HCT116 (cell line): ENCODE results near the gene PROS1. TPM values are rescaled to one million over a fixed set of nuclear protein-coding genes. Genes with fewer than 3 reads are reported as not detected.
"Not testable (repeated sequence)": the region's sequence is repeated elsewhere in the genome, so short reads cannot be mapped to it uniquely, and the experiment has no call there.

Experiments
- ATAC-seq: fragments of 200-7000 bp; cut with Tn5 transposase; 2 replicates; pipeline ENCODE4 v1.9.1; 2020; ENCODE audit warnings: mild to moderate bottlenecking, moderate library complexity
- BruUV-seq: library from RNA; stranded (reverse); fragments of 400-500 nt; replicated peaks from 2 replicates; lab custom pipeline; 2021; lab: Mats Ljungman, UMichigan
- CTCF ChIA-PET: fragments of 300-600 bp; sonication (Branson Sonifier 250); formaldehyde crosslinking; loops from one replicate; lab custom pipeline; 2021; ENCODE audit warnings: antibody characterized with exemption; lab: Charles Lee
- POLR2A ChIA-PET: fragments of 300-600, 350-600 bp; sonication (Branson Sonifier 250); formaldehyde crosslinking; loops from one replicate; lab custom pipeline; 2021; ENCODE audit warnings: antibody characterized with exemption; lab: Charles Lee
- RAD21 ChIA-PET, 2 experiments: fragments of 300-600 bp; sonication (Branson Sonifier 250); formaldehyde crosslinking; loops; one replicate each; lab custom pipeline; 2023; ENCODE audit warnings: low total read pairs in 2 of 2; ENCODE audit not compliant: uncharacterized antibody in 2 of 2, unreplicated experiment in 2 of 2, low non-redundant PET in 1 of 2; lab: Charles Lee
- DNase-seq: peaks from one replicate; pipeline ENCODE4 v3.0.0-alpha.2; 2010; ENCODE audit warnings: low read depth, low spot score
- H2AFZ ChIP-seq: fragments of 200-600 bp; shearing (Covaris generic), sonication (generic); 2 replicates; pipeline ENCODE4 v1.6.1; 2017; ENCODE audit warnings: low read depth, mixed run types, mixed read lengths, antibody characterized with exemption, low read length; ENCODE audit not compliant: poor library complexity, severe bottlenecking
- H3K27ac ChIP-seq: 2 replicates; pipeline ENCODE4 v1.5.1; 2012; ENCODE audit warnings: low read depth, low read length
- H3K27me3 ChIP-seq: fragments of 200-600 bp; sonication (generic); 2 replicates; pipeline ENCODE4 v1.6.1; 2016; ENCODE audit warnings: mixed run types, low read length, mixed read lengths; ENCODE audit not compliant: insufficient read depth
- H3K36me3 ChIP-seq, 2 experiments: fragments of 200-500 bp in 1 of 2; fragments of 200-600 bp in 1 of 2; sonication (Bioruptor generic) in 1 of 2; sonication (generic) in 1 of 2; 2 replicates each; pipeline versions ENCODE4 v1.5.1 to v1.6.1; 2014 to 2016; ENCODE audit warnings: low read length in 2 of 2, inconsistent platforms in 1 of 2, mixed read lengths in 1 of 2, mixed run types in 1 of 2; ENCODE audit not compliant: insufficient read depth in 2 of 2, control insufficient read depth in 1 of 2
- H3K4me1 ChIP-seq, 2 experiments: fragments of 200-600 bp in 1 of 2; sonication (generic) in 1 of 2; 2 replicates each; pipeline versions ENCODE4 v1.5.1 to v1.6.1; 2012 to 2017; ENCODE audit warnings: low read length in 2 of 2, inconsistent platforms in 1 of 2, mild to moderate bottlenecking in 1 of 2, mixed read lengths in 1 of 2, mixed run types in 1 of 2, moderate library complexity in 1 of 2; ENCODE audit not compliant: insufficient read depth in 2 of 2, control insufficient read depth in 1 of 2
- H3K4me2 ChIP-seq: fragments of 200-600 bp; sonication (generic); 2 replicates; pipeline ENCODE4 v1.6.1; 2017; ENCODE audit warnings: mixed run types, low read length, mixed read lengths
- H3K4me3 ChIP-seq, 2 experiments: fragments of 200-600 bp in 1 of 2; sonication (generic) in 1 of 2; replicated peaks in 1 of 2; 2 replicates each; pipeline ENCODE4 v1.5.1; 2011 to 2016; ENCODE audit warnings: low read length in 2 of 2, control low read depth in 1 of 2, low read depth in 1 of 2, mild to moderate bottlenecking in 1 of 2, mixed read lengths in 1 of 2, mixed run types in 1 of 2
- H3K79me2 ChIP-seq: fragments of 200-600 bp; sonication (generic); 2 replicates; pipeline ENCODE4 v1.6.1; 2017; ENCODE audit warnings: mild to moderate bottlenecking, mixed run types, low read length, moderate library complexity, mixed read lengths; ENCODE audit not compliant: insufficient read depth
- H3K9ac ChIP-seq: fragments of 200-600 bp; sonication (generic); 2 replicates; pipeline ENCODE4 v1.6.1; 2016; ENCODE audit warnings: low read length, mixed read lengths
- H3K9me2 ChIP-seq: fragments of 200-600 bp; sonication (generic), shearing (Covaris generic); 2 replicates; pipeline ENCODE4 v1.6.1; 2017; ENCODE audit warnings: mixed run types, mild to moderate bottlenecking, moderate library complexity; ENCODE audit not compliant: insufficient read depth
- H3K9me3 ChIP-seq, 2 experiments: fragments of 200-500 bp in 1 of 2; fragments of 200-600 bp in 1 of 2; sonication (Bioruptor generic) in 1 of 2; sonication (generic) in 1 of 2; 2 replicates each; pipeline ENCODE4 v1.6.1; 2014 to 2017; ENCODE audit warnings: low read length in 2 of 2, mixed read lengths in 2 of 2, inconsistent platforms in 1 of 2, low read depth in 1 of 2, mild to moderate bottlenecking in 1 of 2, mixed run types in 1 of 2, moderate library complexity in 1 of 2; ENCODE audit not compliant: control insufficient read depth in 1 of 2, insufficient read depth in 1 of 2
- H4K20me1 ChIP-seq: fragments of 200-600 bp; sonication (generic), shearing (Covaris generic); 2 replicates; pipeline ENCODE4 v1.6.1; 2017; ENCODE audit warnings: mixed run types, mild to moderate bottlenecking, moderate library complexity; ENCODE audit not compliant: insufficient read depth
- EGR1 ChIP-seq: IDR thresholded peaks from 2 replicates; pipeline ENCODE4 v1.6.1; 2012; ENCODE audit warnings: low read depth
- JUND ChIP-seq: IDR thresholded peaks from 2 replicates; pipeline ENCODE4 v1.6.1; 2012
- POLR2A ChIP-seq: IDR thresholded peaks from 2 replicates; pipeline ENCODE4 v1.7.0; 2011; ENCODE audit warnings: borderline replicate concordance; ENCODE audit not compliant: insufficient read depth, insufficient read length; ENCODE audit errors: extremely low read depth
- SIN3A ChIP-seq: IDR thresholded peaks from 2 replicates; pipeline ENCODE4 v1.6.1; 2012; ENCODE audit warnings: low read depth
- intact Hi-C: fragments of 100-400 bp; cut with micrococcal nuclease; formaldehyde crosslinking; loops from 2 replicates; pipeline ENCODE4 v1.10.0; 2022
- total RNA-seq: library from RNA; stranded (reverse); gene quantifications from one replicate; pipeline ENCODE4 v1.2.1, GENCODE V29; 2021; ENCODE audit not compliant: unreplicated experiment
- TF ChIP-seq, protein P1 (sequence below): IDR thresholded peaks from 2 replicates; pipeline ENCODE4 v1.6.1; 2012

The PROS1 gene
- total RNA-seq, 1 experiment from 2014 or later = 9.6 TPM

DNA sequence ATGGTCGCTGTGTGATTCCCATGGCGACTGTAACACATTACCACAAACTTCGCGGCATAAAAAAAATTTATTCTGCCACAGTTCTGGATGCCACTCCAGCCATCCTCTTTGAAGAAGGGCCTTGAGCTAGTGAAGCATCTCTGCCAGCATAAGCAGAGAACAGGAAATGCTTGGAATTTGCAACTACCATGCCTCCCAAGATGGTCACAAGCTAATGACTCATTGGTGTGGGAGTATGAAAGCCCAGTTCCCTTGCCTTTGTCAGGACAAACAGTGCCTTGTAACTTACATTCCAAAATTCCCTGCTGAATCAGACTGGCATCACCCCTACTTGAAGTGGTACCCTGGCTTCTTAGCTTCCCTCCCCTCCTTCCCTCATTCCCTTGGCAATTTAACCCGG lies 129.7 kb downstream of the PROS1 start:
- DNase-seq = peak; percentile 16

DNA sequence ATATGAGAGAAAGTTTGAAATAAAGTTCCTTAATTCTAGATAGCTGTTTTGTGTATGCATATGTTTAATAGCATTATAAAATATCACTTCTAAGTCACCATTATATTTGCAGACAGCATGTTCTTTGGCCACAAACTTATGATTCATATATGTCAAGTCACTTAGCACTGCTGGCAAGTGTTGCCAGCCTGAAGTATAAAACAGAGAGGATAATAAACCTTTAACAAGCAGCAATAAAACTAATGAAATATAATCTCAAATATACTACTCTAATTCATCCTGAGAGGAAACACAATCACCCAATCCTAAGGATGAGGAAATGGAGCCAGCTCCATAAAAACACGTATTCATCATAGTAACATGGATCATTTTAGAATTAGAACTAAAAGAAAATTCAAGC lies 134.5 kb downstream of the PROS1 start:
- H3K79me2 ChIP-seq, H3K4me2 ChIP-seq, CTCF ChIA-PET, RAD21 ChIA-PET, H3K9ac ChIP-seq, DNase-seq, H3K4me3 ChIP-seq, H3K4me1 ChIP-seq, intact Hi-C loops, POLR2A ChIA-PET, BruUV-seq, ATAC-seq, H3K9me3 ChIP-seq, H3K27ac ChIP-seq, H2AFZ ChIP-seq, H3K36me3 ChIP-seq, H3K9me2 ChIP-seq, H4K20me1 ChIP-seq, H3K27me3 ChIP-seq: not testable (repeated sequence)

More for the DNA sequence above, 129.7 kb downstream of the PROS1 start:
- no peaks in the 10 kb centered on the region for H3K79me2 ChIP-seq
- RAD21 ChIA-PET = no interaction called here
- no peak overlapping the region for H3K27ac ChIP-seq
- peak overlapping the region; percentile 39 for H3K4me2 ChIP-seq
- H3K4me1 ChIP-seq = peaks cover 0 to 5% of the 10 kb centered on the region in 2 experiments; a peak in 2 of 4 replicates
- no peaks in the 10 kb centered on the region for H3K27me3 ChIP-seq
- H3K4me3 ChIP-seq = no peak overlapping the region
- TF ChIP-seq EGR1 = peak; percentile 34; the same call in 1 of the 2 replicates
- 0 out of 2 replicates have a peak, but pooled peaks have one; percentile 8 for TF ChIP-seq JUND
- TF ChIP-seq POLR2A = no peak
- TF ChIP-seq, protein P1, sequence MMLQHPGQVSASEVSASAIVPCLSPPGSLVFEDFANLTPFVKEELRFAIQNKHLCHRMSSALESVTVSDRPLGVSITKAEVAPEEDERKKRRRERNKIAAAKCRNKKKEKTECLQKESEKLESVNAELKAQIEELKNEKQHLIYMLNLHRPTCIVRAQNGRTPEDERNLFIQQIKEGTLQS = no peak
- TF ChIP-seq SIN3A = no peak
- no peaks in the 10 kb centered on the region for H3K36me3 ChIP-seq
- H2AFZ ChIP-seq = no peak overlapping the region
- CTCF ChIA-PET = no interaction called here
- H3K9ac ChIP-seq = no peak overlapping the region
- intact Hi-C loops = loop anchor here (10.0 kb wide), 1 partner anchor 221 kb away; the partner anchor contains the start of genes DHFR2 and NSUN3
- BruUV-seq = no TSS peak
- peak; percentile 49; the same call in 1 of the 2 replicates for ATAC-seq
- no peaks in the 10 kb centered on the region for H4K20me1 ChIP-seq
- POLR2A ChIA-PET = no interaction called here
- no peaks in the 10 kb centered on the region for H3K9me2 ChIP-seq
- no peaks in the 10 kb centered on the region for H3K9me3 ChIP-seq

Other genes starting within 250 kb of the PROS1 start
- 8.2 TPM for gene ARL13B, start 6.3 kb upstream of the PROS1 start, total RNA-seq
- gene STX19, start 54.7 kb upstream of the PROS1 start, total RNA-seq = not detected
- 1.8 TPM for gene DHFR2, start 89.0 kb upstream of the PROS1 start, total RNA-seq
- gene NSUN3, start 89.2 kb upstream of the PROS1 start, total RNA-seq = 6.6 TPM